ENCODE results near the gene CNBD2.

Gene CNBD2

GRCh38 chr20:36030149-36030548 lies 61.8 kb downstream of the CNBD2 start:
- DNase-seq, result no peak
- no peak overlapping the region for H3K4me3 ChIP-seq
- no peaks in the 10 kb centered on the region for H3K27me3 ChIP-seq
- H3K9me3 ChIP-seq, result no peaks in the 10 kb centered on the region
- no peak overlapping the region for H3K27ac ChIP-seq
- TF ChIP-seq, protein P1, sequence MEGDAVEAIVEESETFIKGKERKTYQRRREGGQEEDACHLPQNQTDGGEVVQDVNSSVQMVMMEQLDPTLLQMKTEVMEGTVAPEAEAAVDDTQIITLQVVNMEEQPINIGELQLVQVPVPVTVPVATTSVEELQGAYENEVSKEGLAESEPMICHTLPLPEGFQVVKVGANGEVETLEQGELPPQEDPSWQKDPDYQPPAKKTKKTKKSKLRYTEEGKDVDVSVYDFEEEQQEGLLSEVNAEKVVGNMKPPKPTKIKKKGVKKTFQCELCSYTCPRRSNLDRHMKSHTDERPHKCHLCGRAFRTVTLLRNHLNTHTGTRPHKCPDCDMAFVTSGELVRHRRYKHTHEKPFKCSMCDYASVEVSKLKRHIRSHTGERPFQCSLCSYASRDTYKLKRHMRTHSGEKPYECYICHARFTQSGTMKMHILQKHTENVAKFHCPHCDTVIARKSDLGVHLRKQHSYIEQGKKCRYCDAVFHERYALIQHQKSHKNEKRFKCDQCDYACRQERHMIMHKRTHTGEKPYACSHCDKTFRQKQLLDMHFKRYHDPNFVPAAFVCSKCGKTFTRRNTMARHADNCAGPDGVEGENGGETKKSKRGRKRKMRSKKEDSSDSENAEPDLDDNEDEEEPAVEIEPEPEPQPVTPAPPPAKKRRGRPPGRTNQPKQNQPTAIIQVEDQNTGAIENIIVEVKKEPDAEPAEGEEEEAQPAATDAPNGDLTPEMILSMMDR (IDR thresholded peaks at IDR 0.05), result no peak
- intact Hi-C loops (cut with DNase I; ENCODE audit: low total_unique reads), result no loop called here
- no peaks in the 10 kb centered on the region for H3K4me1 ChIP-seq
- no peaks in the 10 kb centered on the region for H3K36me3 ChIP-seq

DNA sequence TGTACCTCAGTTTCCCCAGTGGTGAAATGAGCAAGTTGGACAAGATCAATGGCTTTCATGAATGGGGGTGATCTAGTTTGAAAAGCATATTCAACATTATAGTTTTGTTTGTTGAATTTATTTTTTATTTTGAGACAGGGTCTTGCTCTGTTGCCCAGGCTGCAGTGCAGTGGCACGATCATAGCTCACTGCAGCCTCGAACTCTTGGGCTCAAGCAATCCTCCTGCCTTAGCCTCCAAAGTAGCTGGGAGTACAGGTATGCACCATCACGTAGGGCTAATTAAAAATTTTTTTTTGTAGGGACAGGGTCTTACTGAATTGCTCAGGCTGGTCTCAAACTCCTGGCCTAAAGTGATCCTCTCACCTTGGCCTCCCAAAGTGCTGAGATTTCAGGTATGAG lies 63.4 kb downstream of the CNBD2 start:
- no peaks in the 10 kb centered on the region for H3K27me3 ChIP-seq
- H3K36me3 ChIP-seq, result no peaks in the 10 kb centered on the region
- TF ChIP-seq, protein P1 (IDR thresholded peaks at IDR 0.05), result no peak
- H3K27ac ChIP-seq, result no peak overlapping the region
- no peaks in the 10 kb centered on the region for H3K4me1 ChIP-seq
- DNase-seq, result no peak
- H3K4me3 ChIP-seq, result no peak overlapping the region
- H3K9me3 ChIP-seq, result no peaks in the 10 kb centered on the region
- intact Hi-C loops (cut with DNase I; ENCODE audit: low total_unique reads), result no loop called here

DNA sequence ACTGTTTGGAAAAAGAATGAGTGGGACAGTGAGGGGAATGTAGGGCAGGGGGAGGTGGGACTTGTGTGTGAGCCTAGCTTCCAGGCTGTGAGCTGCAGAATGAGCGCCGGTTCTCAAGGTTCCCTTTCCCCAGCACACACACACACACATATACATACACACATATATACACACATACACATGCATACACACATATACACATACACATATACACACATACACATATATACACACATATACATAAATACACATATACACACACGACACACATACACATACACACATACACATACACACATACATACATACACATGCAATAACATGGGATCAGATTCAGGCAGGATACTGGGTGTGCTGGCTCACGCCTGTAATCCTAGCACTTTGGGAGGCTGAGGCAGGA lies 66.5 kb downstream of the CNBD2 start:
- Histone ChIP-seq H3K27me3 (no peaks in the 10 kb centered on the region), H3K27ac (no peak overlapping the region), H3K36me3 (no peaks in the 10 kb centered on the region), H3K4me3 (no peak overlapping the region), H3K9me3 (no peaks in the 10 kb centered on the region), H3K4me1 (no peaks in the 10 kb centered on the region)
- TF ChIP-seq, protein P1 (IDR thresholded peaks at IDR 0.05), result no peak
- DNase-seq, result no peak
- intact Hi-C loops (cut with DNase I; ENCODE audit: low total_unique reads), result no loop called here

- Histone ChIP-seq H3K36me3 (peaks cover 0 to 4% (median 0%) of the 10 kb centered on the region in 3 donors), H3K27me3 (no peaks in the 10 kb centered on the region), H3K9me3 (no peaks in the 10 kb centered on the region), H3K4me3 (no peak overlapping the region), H3K4me1 (no peaks in the 10 kb centered on the region), H3K27ac (no peak overlapping the region)
- TF ChIP-seq, protein P1 (IDR thresholded peaks at IDR 0.05), result no peak
- intact Hi-C loops (cut with DNase I; ENCODE audit: low total_unique reads), result no loop called here
- no peak for DNase-seq
Observed at GRCh38 chr20:36035745-36036144, 67.4 kb downstream of the CNBD2 start.

- peaks cover 0 to 11% (median 0%) of the 10 kb centered on the region in 3 donors for H3K36me3 ChIP-seq
- DNase-seq, result no peak
- intact Hi-C loops (cut with DNase I; ENCODE audit: low total_unique reads), result no loop called here
- TF ChIP-seq, protein P1 (IDR thresholded peaks at IDR 0.05), result no peak
- H3K4me1 ChIP-seq, result no peaks in the 10 kb centered on the region
- H3K27ac ChIP-seq, result no peak overlapping the region
- no peaks in the 10 kb centered on the region for H3K9me3 ChIP-seq
- H3K27me3 ChIP-seq, result no peaks in the 10 kb centered on the region
- H3K4me3 ChIP-seq, result no peak overlapping the region
Observed at GRCh38 chr20:36036688-36037087, 68.3 kb downstream of the CNBD2 start.

DNA sequence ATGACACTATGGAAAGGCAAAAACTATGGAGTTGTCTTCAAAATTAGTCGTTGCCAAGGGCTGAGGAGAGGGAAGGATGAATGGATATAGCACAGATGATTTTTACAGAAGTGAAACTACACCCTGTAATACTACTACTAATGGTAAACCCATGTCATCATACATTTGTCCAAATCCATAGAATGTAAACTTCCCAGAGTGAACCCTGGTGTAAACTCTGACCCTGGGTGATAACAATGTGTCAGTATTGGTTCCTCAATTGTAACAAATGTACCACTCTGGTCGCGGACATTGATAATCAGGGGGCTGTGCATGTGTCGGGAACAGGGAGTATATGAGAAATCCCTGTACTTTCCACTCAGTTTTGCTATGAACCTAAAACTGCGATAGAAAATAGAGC lies 72.2 kb downstream of the CNBD2 start:
- peaks cover 0 to 30% (median 10%) of the 10 kb centered on the region in 3 donors for H3K36me3 ChIP-seq
- H3K4me3 ChIP-seq, result no peak overlapping the region
- intact Hi-C loops (cut with DNase I; ENCODE audit: low total_unique reads), result no loop called here
- no peaks in the 10 kb centered on the region for H3K27me3 ChIP-seq
- TF ChIP-seq, protein P1 (IDR thresholded peaks at IDR 0.05), result no peak
- DNase-seq, result no peak
- no peaks in the 10 kb centered on the region for H3K9me3 ChIP-seq
- H3K27ac ChIP-seq, result no peak overlapping the region
- H3K4me1 ChIP-seq, result no peaks in the 10 kb centered on the region
